Breast epithelium (tissue), 4 donors: ENCODE data around the gene ZBTB24. TPM values are rescaled to one million over a fixed set of nuclear protein-coding genes. Genes with fewer than 3 reads are reported as not detected.

Source experiments
- DNase-seq, 2 donors: peaks; one replicate each; pipeline ENCODE4 v3.0.0-alpha.2; 2019; ENCODE audit warnings: low spot score in 2 of 2
- H3K27ac ChIP-seq, 2 donors: fragments of 200-600 bp; sonication (generic) in 1 of 2; one replicate each; pipeline ENCODE4 v1.5.1; 2016 to 2019; ENCODE audit warnings: mild to moderate bottlenecking in 1 of 2
- H3K27me3 ChIP-seq, 2 donors: fragments of 200-600 bp; sonication (generic) in 1 of 2; one replicate each; pipeline versions ENCODE4 v1.5.1 to v1.6.0; 2017 to 2019; ENCODE audit warnings: control low read depth in 1 of 2, mild to moderate bottlenecking in 1 of 2
- H3K36me3 ChIP-seq: fragments of 200-600 bp; one replicate; pipeline ENCODE4 v1.5.1; 2019
- H3K4me1 ChIP-seq, 2 donors: fragments of 200-600 bp; sonication (generic); one replicate each; pipeline ENCODE4 v1.5.1; 2016 to 2019; ENCODE audit warnings: control low read depth in 1 of 2
- H3K4me3 ChIP-seq, 3 donors: fragments of 200-600 bp; sonication (generic); 1 replicate in 2 of 3; 2 replicates in 1 of 3; pipeline ENCODE4 v1.5.1; 2016 to 2019; ENCODE audit warnings: mild to moderate bottlenecking in 3 of 3, moderate library complexity in 2 of 3
- H3K9me3 ChIP-seq, 2 donors: fragments of 200-600 bp; sonication (generic) in 1 of 2; one replicate each; pipeline ENCODE4 v1.5.1; 2016 to 2019; ENCODE audit warnings: control low read depth in 1 of 2
- CTCF ChIP-seq, 3 donors: fragments of 450-650 bp; IDR thresholded peaks; one replicate each; pipeline ENCODE4 v1.5.1; 2016 to 2017; ENCODE audit warnings: antibody characterized with exemption in 3 of 3, mild to moderate bottlenecking in 3 of 3, moderate library complexity in 3 of 3
- POLR2A ChIP-seq: fragments of 450-650 bp; IDR thresholded peaks from one replicate; pipeline ENCODE4 v1.6.1; 2016; ENCODE audit warnings: antibody characterized with exemption, mild to moderate bottlenecking, moderate library complexity
- POLR2AphosphoS5 ChIP-seq, 3 donors: sonication (generic); formaldehyde crosslinking; IDR thresholded peaks; one replicate each; pipeline ENCODE4 v1.6.1; 2017; ENCODE audit warnings: antibody characterized with exemption in 3 of 3
- intact Hi-C: fragments of 100-400 bp; cut with DNase I; formaldehyde crosslinking; loops from one replicate; pipeline ENCODE4 v1.15.1; 2023; ENCODE audit warnings: low total_unique reads
- total RNA-seq, 3 donors: library from RNA; depleted of rRNA; stranded (reverse); fragments of >200 nt; gene quantifications; one replicate each; pipeline ENCODE4 v1.1.0, GENCODE V29; 2016

Gene ZBTB24
- total RNA-seq, 3 donors from 2014 or later, result 9.1 to 13.8 (median 9.8) TPM

GRCh38 chr6:109424946-109425345 lies 58.1 kb downstream of the ZBTB24 start:
- intact Hi-C loops, result no loop called here
- H3K27me3 ChIP-seq, result no peaks in the 10 kb centered on the region
- TF ChIP-seq POLR2AphosphoS5 (IDR thresholded peaks at IDR 0.05) (no peak), POLR2A (no peak), CTCF (IDR thresholded peaks at IDR 0.05) (no peak)

DNA sequence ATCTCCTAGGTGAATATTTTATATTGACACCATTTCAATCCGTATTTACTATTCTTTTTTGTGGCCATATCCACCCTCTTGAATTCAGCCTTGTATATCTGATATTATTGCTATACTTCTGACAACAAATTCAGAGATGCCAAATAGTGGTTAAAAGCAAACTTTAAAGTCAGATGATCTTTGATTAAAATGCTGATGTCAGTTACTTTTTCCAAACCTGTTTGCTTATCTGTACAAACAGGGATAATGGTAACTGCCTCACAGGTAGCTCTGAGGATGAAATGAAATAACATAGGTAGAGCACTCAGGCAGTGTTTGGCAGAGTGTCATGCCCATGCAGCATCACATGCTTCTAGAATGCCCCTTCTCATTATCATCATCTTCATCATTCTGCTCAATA lies 61.8 kb downstream of the ZBTB24 start:
- Histone ChIP-seq H3K4me3 (no peak overlapping the region), H3K36me3 (no peaks in the 10 kb centered on the region), H3K4me1 (no peaks in the 10 kb centered on the region), H3K27me3 (no peaks in the 10 kb centered on the region), H3K9me3 (no peaks in the 10 kb centered on the region), H3K27ac (no peak overlapping the region)
- intact Hi-C loops, result no loop called here
- TF ChIP-seq POLR2AphosphoS5 (IDR thresholded peaks at IDR 0.05), result no peak
- TF ChIP-seq POLR2A, result no peak
- no peak for TF ChIP-seq CTCF (IDR thresholded peaks at IDR 0.05)
- no peak for DNase-seq

More at GRCh38 chr6:109424946-109425345, 58.1 kb downstream of the ZBTB24 start:
- no peak overlapping the region for H3K27ac ChIP-seq
- no peak for DNase-seq
- H3K4me3 ChIP-seq, result no peak overlapping the region
- H3K36me3 ChIP-seq, result no peaks in the 10 kb centered on the region
- no peaks in the 10 kb centered on the region for H3K9me3 ChIP-seq
- H3K4me1 ChIP-seq, result no peaks in the 10 kb centered on the region

DNA sequence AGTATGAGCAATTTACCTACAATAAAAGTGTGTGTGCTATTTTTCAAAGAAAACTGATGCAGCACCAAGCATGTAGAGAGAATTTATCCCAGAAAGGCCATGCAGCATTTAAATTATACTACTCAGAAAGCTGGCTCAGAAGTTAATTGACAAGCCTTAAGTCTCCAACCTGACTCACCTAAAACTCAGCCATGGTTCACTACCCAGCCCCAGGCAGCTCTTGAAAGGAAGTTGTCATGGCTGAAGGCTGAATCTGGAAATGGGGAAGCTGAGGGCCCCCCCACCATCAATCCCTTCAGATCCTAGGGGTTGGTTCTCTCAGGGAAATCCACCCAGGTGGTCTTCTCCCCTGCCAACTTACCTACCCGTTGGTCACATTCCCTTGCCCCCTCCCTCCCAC lies 62.3 kb downstream of the ZBTB24 start:
- H3K4me3 ChIP-seq, result no peak overlapping the region
- no peaks in the 10 kb centered on the region for H3K36me3 ChIP-seq
- H3K27me3 ChIP-seq, result no peaks in the 10 kb centered on the region
- no peaks in the 10 kb centered on the region for H3K9me3 ChIP-seq
- TF ChIP-seq POLR2AphosphoS5 (IDR thresholded peaks at IDR 0.05) (no peak), CTCF (IDR thresholded peaks at IDR 0.05) (no peak), POLR2A (no peak)
- no peak overlapping the region for H3K27ac ChIP-seq
- DNase-seq, result no peak
- no peaks in the 10 kb centered on the region for H3K4me1 ChIP-seq
- intact Hi-C loops, result no loop called here

GRCh38 chr6:109417646-109418045 lies 65.4 kb downstream of the ZBTB24 start:
- H3K4me1 ChIP-seq, result no peaks in the 10 kb centered on the region
- no peak overlapping the region for H3K4me3 ChIP-seq
- DNase-seq, result no peak
- no peak overlapping the region for H3K27ac ChIP-seq
- H3K36me3 ChIP-seq, result no peaks in the 10 kb centered on the region
- H3K27me3 ChIP-seq, result no peaks in the 10 kb centered on the region
- H3K9me3 ChIP-seq, result no peaks in the 10 kb centered on the region
- intact Hi-C loops, result no loop called here
- TF ChIP-seq POLR2AphosphoS5 (IDR thresholded peaks at IDR 0.05) (no peak), POLR2A (no peak), CTCF (IDR thresholded peaks at IDR 0.05) (no peak)

Other genes with a start within 250 kb of the ZBTB24 start
- 100 to 1,000 TPM; 186 to 302 (median 238) TPM for gene CD164, start 100.8 kb downstream of the ZBTB24 start, total RNA-seq
- 10 to 100 TPM in 1 of 3 donors, 1 to 10 TPM in 2; 2.6 to 16.5 (median 2.9) TPM for gene PPIL6, start 42.6 kb downstream of the ZBTB24 start, total RNA-seq
- 10 to 100 TPM in 2 of 3 donors, 1 to 10 TPM in 1; 8.5 to 26.2 (median 12.1) TPM for gene SMPD2, start 42.5 kb downstream of the ZBTB24 start, total RNA-seq
- gene MICAL1, start 27.4 kb downstream of the ZBTB24 start, total RNA-seq, result 10 to 100 TPM; 23.6 to 29.8 (median 25.5) TPM
- 10 to 100 TPM in 2 of 3 donors, 1 to 10 TPM in 1; 8.8 to 23.9 (median 20.0) TPM for gene AK9, start 208.0 kb upstream of the ZBTB24 start, total RNA-seq
- gene FIG4, start 208.1 kb upstream of the ZBTB24 start, total RNA-seq, result 10 to 100 TPM; 18.2 to 29.6 (median 18.4) TPM